Activated T-cell treated with anti-CD3 and anti-CD28 coated beads for 48 hours (primary cell): ENCODE results near the gene PAPOLB.
"Not testable (repeated sequence)": the region's sequence is repeated elsewhere in the genome, so short reads cannot be mapped to it uniquely, and the experiment has no call there.

Source experiments
- DNase-seq: peaks from one replicate; pipeline ENCODE4 v3.0.0-alpha.2; 2020; ENCODE audit warnings: low read depth

Gene PAPOLB

GRCh38 chr7:4861673-4862072 lies at the start of gene PAPOLB:
Gene PAPOLB, minus strand, starts transcription at chr7:4862030. Its CDS starts 220 bp downstream, at chr7:4861810.
- no peak for DNase-seq

GRCh38 chr7:4911111-4911828 lies 49.4 kb upstream of the PAPOLB start:
- no peak for DNase-seq

- DNase-seq: no peak
Observed at GRCh38 chr7:4906682-4907081, 44.9 kb upstream of the PAPOLB start.

GRCh38 chr7:4905171-4905570 lies 43.3 kb upstream of the PAPOLB start:
- no peak for DNase-seq

GRCh38 chr7:4904346-4904745 lies 42.5 kb upstream of the PAPOLB start:
- DNase-seq: no peak

GRCh38 chr7:4895766-4896165 lies 33.9 kb upstream of the PAPOLB start:
- no peak for DNase-seq

- DNase-seq: no peak
Observed at GRCh38 chr7:4894482-4894881, 32.7 kb upstream of the PAPOLB start.

- DNase-seq: no peak
Observed at GRCh38 chr7:4893929-4894475, 32.2 kb upstream of the PAPOLB start.

- not testable (repeated sequence) for DNase-seq
Observed at GRCh38 chr7:4893188-4893587, 31.4 kb upstream of the PAPOLB start.

- DNase-seq: not testable (repeated sequence)
Observed at GRCh38 chr7:4891522-4891921, 29.7 kb upstream of the PAPOLB start.

GRCh38 chr7:4889682-4890081 lies 27.9 kb upstream of the PAPOLB start:
- DNase-seq: no peak

- no peak for DNase-seq
Observed at GRCh38 chr7:4888161-4888560, 26.3 kb upstream of the PAPOLB start.

GRCh38 chr7:4886671-4887070 lies 24.8 kb upstream of the PAPOLB start:
- no peak for DNase-seq

- no peak for DNase-seq
Observed at GRCh38 chr7:4885317-4885807, 23.5 kb upstream of the PAPOLB start.

- DNase-seq: no peak
Observed at GRCh38 chr7:4884164-4884563, 22.3 kb upstream of the PAPOLB start.

GRCh38 chr7:4883372-4884144 lies 21.7 kb upstream of the PAPOLB start, which contains the start of gene RADIL:
Gene RADIL, minus strand, starts transcription at chr7:4883716. Its CDS starts 5,577 bp downstream, at chr7:4878139.
- peak; percentile 93 for DNase-seq

- DNase-seq: no peak
Observed at GRCh38 chr7:4883033-4883371, 21.2 kb upstream of the PAPOLB start.

- DNase-seq: no peak
Observed at GRCh38 chr7:4882169-4883032, 20.6 kb upstream of the PAPOLB start.

GRCh38 chr7:4880218-4880617 lies 18.4 kb upstream of the PAPOLB start:
- no peak for DNase-seq

GRCh38 chr7:4879396-4880081 lies 17.7 kb upstream of the PAPOLB start:
- DNase-seq: no peak
